A172 (cell line): ENCODE measurements around the gene DPT. TPM values are rescaled to one million over a fixed set of nuclear protein-coding genes. Genes with fewer than 3 reads are reported as not detected.

Experiments used
- DNase-seq: peaks from one replicate; pipeline ENCODE4 v3.0.0-alpha.2; 2015; ENCODE audit warnings: low spot score
- total RNA-seq: library from RNA; depleted of rRNA; stranded (reverse); fragments of >200 nt; shearing (Covaris generic); gene quantifications from 2 replicates; pipeline ENCODE4 v1.2.3, GENCODE V29; 2014

The DPT gene
- total RNA-seq, 1 experiment from 2014 or later = not detected

- no peak for DNase-seq
Measured at GRCh38 chr1:168700575-168701268, 28.3 kb downstream of the DPT start.

GRCh38 chr1:168698453-168698852 lies 30.6 kb downstream of the DPT start:
- no peak for DNase-seq

DNA sequence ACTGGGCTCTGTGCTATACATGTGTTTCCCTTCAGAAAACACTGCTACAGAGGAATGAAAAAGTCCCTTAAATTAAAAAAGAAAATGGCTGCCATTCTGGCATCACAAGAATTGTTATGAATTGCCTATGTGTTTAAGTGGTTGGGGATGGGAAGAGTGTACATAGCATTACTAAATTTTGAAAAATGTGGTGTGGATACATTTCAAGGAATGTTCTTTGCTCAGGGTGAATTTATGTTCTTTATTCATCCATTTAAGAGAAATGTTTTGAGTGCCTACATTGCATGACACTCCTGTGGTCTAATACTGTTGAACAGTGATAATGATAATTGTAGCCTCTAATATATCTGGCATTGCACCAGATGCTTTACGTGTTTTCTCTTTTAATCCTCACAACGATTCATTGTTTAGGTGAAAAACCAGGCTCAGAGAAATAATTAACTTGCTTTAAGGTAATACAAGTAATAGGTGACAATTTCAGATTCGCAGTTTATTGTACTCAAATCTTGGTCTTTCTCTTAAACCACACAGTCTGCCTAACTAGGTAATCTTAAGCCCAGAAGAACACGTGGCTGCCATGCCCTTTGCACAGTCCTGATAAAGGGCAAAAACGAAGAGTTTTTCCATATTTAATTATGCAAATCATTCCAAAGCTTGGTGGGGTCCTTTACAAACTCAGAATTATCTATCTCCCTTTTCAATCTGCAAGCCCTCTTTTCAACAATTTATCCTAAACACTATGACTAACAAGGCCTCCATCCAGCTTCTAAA lies 31.5 kb downstream of the DPT start:
- no peak for DNase-seq

GRCh38 chr1:168696125-168696760 lies 32.8 kb downstream of the DPT start:
- DNase-seq = no peak

- DNase-seq = no peak
Measured at GRCh38 chr1:168693872-168694238, 35.2 kb downstream of the DPT start.

DNA sequence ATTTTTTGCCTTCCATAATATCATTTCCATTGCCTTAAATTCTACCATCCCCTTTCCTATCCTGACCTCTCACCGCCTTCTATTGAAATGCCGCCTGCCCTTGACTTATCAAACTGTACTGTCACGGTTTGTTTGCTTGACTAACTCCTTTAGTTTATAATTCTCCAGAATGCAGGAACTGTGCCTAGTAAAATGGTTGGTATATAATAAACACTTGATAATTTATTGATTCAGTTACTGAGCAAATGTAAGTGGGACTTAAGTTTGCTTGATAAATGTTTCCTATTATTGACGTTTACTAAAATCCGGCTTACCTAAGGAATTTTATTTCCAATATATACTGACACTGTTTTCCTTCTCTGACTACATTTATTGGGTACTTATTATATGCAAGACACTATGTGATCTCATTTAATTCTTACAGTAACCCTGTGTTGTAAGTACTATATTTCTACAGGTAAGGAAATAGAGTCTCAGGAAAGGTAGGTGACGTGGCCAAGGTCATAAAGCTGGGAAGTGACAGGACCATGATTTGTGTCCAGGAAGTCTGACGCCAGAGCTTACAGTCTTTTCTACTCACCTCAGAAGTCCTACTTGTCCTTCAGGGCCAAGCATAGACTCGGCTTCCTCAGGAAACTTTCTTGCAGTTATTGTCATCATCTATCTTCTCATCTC lies 35.7 kb downstream of the DPT start:
- no peak for DNase-seq

GRCh38 chr1:168692472-168692871 lies 36.5 kb downstream of the DPT start:
- DNase-seq = no peak

- no peak for DNase-seq
Measured at GRCh38 chr1:168691541-168691940, 37.5 kb downstream of the DPT start.

- no peak for DNase-seq
Measured at GRCh38 chr1:168689726-168690602, 39.0 kb downstream of the DPT start.

DNA sequence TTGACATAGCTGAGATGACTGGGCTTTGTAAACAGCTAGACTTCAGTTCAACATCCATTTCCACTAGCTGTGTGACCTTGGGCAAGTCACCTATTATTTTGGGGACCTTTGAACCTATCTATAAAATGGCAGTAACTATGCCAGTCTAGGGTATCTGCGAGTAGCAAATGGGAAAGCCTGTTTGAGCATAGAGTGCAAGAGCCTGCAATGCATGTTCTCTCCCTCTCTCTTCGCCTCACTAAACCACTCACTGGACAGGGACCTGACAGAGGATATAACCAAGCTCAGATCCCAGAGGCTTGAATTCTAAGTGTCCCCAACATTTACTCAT lies 39.7 kb downstream of the DPT start:
- DNase-seq = no peak

DNA sequence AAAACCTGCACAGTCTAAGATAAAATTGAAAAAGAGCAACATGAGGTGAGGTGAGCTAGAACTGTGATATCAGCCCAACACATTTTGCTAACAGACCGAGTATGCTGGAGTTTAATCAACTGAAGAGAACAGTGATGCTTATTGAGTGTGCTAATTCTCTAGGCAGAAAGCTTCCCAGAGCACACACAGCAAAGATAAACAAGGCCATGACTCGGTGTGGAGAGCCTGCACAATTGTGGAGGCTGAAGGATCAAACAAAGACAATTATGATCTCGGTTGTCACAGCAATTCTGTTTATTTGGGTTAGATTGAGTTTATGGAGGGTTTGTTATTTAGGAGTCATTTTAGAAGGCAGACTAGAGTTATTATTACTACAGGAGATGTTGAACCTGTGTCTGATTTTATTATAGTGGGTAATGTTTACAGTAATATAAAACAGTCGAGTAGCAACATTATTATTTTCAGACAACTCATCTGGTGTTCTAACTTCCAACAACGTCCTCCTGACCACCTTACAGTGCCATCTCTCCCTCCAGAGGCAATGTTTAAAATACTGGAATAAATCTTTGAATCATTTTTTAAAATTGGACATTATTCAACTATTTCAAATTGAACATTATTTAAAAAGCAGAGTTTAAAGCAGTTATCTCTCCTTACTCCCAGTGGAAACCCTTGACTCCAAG lies 40.2 kb downstream of the DPT start:
- DNase-seq = no peak

DNA sequence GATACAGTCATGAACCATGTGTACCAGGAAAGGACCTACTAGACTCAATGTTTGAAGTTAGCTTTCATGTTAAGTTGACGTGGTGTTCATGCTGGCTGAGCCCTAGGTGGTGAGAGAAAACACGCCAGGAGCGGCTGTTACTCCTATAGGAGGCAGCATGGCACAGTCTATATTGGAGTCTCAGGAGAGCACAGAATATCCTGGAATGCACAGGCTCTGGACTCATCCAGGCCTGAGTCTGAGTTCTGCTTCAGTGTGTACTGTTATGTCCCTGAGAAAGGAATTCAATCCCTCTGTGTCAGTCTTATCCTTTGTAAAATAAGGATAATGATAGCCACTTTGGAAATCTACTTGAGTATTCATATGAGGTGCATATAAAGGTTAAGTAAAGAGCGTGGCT lies 41.2 kb downstream of the DPT start:
- no peak for DNase-seq

GRCh38 chr1:168686666-168687065 lies 42.3 kb downstream of the DPT start:
- no peak for DNase-seq

GRCh38 chr1:168683871-168684270 lies 45.1 kb downstream of the DPT start:
- no peak for DNase-seq

DNA sequence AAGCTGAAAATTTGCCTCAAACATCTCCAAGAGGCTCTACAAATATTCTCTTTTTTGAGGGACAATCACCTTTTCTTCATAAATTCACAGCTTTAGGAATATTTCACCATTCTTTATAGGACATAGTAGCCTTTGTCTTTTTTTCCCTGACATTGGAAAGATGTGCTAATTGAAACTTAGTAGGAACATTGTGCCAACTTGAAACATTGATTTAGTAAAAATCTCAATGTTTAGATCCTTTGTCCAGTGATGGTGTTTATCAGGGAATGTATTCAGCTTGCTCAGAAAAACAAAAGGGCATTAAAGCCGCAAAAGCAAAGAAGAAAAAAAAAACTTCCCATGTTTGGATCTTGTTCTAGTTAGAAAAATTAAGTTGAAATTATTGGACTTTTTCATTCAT lies 52.1 kb downstream of the DPT start:
- DNase-seq = no peak

DNA sequence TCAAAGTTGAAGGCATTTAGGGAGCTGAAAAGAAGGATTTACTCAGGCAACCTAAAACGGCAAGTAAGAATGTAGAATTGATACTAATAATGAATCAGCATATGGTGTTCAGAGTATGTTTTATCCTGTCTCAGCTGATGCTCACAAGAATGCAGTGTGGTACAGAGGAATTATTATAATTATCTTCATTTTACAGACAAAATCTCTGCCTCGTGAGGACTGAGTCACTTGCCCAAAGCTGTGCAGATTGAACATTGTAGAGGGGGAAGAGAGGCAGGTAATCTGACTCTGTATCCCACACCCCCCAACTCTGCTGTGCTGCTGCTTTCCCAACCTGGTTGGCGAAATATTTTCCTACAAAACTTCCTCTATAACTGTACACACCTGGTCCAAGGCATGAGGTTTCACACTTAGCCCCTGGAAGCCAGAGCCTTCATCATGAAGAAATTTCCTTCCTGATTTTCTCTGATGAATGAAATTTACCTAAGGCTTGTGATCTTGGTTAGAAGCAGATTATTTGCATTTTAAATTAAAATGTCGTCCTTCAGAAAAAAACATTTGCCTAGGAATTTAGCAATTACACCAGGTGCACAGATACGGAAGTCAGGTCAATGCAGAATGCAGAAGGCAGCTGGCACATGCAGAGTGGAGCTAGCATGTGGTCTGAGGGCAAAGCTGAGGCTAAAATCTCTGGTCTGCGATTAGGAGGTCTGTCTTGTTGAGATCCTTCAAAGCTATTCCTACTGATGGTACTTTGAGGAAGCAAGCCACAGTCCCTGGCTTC lies 52.8 kb downstream of the DPT start:
- DNase-seq = no peak

- no peak for DNase-seq
Measured at GRCh38 chr1:168673974-168674683, 54.9 kb downstream of the DPT start.

DNA sequence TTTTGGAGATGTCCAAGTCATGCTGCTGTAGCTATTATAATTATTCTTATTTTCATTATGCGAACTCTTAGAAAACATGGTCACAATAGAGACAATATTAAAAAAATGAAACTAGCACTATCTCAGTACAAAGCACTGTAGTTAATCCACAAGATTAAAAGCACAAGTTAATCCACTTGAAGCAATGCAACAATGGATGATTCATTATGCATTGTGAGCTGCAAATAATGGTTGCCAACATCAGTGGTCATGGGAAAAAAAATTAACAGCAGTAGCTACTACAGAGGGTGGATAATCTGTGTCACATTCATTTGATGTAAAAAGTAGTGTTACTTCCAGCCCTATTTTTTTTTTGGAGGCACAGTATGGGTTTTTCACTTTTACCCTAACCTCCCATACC lies 56.7 kb downstream of the DPT start:
- DNase-seq = no peak

- no peak for DNase-seq
Measured at GRCh38 chr1:168671782-168672181, 57.2 kb downstream of the DPT start.

GRCh38 chr1:168665975-168666374 lies 63.0 kb downstream of the DPT start:
- DNase-seq = no peak
